GM18520 (cell line): ENCODE results near the gene INTS3.
"Not testable (repeated sequence)": the region's sequence is repeated elsewhere in the genome, so short reads cannot be mapped to it uniquely, and the experiment has no call there.

Source experiments
- ATAC-seq: cut with Tn5 transposase; IDR thresholded peaks from one replicate; pipeline ENCODE4 v1.9.1; 2021; ENCODE audit not compliant: unreplicated experiment

The INTS3 gene

GRCh38 chr1:153752072-153752471, 24.2 kb downstream of the INTS3 start:
- no peak for ATAC-seq

DNA sequence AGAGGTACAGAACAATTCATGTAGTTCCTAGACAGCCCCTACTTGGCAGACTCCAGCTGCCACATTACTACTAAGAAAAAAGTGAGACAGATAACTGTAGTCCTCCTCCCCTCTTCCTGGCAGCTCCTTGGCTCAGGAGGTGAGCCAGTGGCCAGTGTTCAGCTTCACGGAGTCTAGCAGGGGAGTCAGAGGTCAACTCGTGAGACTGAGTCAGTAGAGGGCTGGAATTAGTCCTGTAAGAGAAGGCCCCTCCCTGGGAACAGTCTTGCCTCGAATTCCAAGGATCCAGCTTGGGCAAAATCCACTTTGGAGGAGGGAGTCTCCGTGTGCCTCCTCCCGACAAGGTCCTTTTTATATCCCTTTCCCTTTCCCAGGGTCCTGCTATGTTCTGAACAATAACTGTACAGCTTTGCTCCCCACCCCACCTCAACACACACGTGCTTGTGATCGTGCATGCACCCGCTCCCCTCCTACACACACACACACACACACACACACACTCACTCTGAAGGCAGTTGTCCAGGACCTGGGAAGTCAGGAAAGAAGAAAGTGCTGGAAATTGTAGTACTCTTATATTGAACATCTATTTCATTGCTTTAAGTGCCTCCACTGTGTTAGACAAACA, 24.8 kb downstream of the INTS3 start:
- no peak for ATAC-seq

GRCh38 chr1:153754266-153754665, 26.4 kb downstream of the INTS3 start:
- ATAC-seq: no peak

DNA sequence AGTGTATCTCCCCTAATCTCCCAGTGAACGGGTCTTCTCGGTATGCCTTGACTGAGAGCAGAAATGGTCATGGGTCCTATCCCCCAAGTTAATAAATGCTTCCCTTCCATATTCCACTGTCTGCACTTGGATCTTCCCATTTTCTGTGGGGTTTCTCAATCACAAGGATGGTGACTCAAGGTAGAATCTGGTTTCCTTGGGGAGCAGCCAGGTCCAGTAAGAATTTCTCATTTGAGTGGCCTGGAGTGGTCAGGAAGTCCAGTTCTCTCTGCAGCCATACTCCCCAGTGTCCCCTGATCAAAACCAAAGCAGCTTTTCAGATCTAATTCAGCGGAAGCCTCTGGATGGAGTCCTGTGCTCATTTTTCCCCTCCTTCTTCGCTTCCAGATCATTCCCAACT, 32.6 kb downstream of the INTS3 start:
- no peak for ATAC-seq

DNA sequence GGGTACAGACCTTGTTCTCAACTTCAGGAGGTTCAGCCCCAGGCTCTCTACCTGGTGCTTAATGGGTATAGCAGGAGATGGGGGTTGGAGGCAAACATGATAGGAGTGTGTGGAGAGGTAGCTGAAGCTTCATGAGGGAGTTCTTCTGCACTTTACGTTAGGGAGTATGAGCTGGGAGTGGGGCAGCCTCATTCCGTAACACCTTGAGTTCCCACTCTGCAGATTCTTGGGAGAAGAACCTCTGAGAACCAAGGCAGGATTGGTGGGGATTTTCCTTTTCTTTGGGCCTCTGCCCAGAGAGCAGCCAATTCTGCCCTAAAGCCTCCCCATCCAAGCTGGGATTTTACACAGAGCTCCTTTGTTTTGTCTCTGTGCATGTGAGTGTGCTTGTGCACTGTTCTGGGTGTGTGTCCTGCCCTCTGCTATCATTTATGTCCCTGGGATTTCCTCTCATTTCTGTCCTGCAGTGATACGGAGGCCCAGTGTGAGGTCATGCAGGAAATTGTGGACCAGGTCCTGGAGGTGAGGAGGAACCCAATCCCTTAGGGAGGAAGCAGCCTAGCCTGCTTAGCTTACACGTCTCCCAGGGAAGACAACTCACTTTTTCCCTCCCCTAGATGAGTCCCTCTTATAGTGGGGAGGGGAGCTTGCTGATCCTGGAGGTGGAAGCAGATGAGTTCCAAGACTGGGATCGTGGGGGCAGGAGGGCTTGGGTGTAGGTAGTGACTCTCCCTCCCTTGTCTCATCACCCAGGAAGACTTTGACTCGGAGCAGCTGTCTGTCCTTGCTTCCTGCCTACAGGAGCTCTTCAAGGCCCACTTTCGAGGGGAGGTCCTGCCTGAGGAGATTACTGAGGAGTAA, 35.7 kb downstream of the INTS3 start:
- ATAC-seq: no peak

- no peak for ATAC-seq
These were observed 36.5 kb downstream of the INTS3 start for GRCh38 chr1:153764310-153764709.

GRCh38 chr1:153766663-153767062, 38.8 kb downstream of the INTS3 start:
- ATAC-seq: not testable (repeated sequence)

GRCh38 chr1:153767519-153767918, 39.7 kb downstream of the INTS3 start:
- ATAC-seq: no peak

DNA sequence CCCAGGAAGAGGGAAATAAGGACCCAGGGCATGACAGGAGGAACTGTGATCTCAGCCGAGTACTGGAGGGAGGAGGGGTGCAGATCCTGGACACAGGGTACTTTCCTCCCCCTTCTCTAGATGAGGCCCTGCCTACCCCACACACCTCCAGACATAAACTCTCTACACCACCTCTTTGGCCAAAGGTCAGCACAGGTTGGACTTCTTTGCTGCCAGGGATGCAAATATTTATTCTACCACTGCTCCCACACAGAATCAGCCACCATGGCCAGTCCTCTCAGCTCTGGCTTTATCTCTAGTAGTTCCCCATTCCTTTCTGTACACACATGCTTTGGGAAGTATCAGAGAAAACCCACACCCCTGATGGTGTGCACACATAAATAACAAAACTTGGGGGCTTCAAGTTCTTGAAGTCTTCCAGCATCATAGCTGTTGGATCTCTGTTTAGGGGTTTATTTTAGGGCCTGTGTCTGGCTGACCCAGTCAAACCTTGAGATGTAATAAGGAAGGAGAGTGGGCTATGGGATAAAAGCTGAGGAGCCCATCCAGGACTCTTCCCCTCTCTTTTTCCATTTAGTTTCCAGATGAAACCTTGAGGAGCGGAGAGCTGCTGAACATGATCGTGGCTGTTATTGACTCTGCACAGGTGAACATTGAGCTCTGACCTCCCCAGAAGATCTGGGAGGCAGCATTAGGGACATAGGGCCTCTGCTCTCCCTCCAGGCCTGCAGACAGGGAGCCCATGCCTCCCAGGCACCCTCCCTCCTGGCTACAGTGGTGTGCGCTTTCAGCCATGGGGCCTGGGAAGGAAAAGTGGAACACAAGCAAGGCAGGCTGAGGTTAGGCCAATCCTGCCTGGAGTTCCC, 40.7 kb downstream of the INTS3 start:
- no peak for ATAC-seq

DNA sequence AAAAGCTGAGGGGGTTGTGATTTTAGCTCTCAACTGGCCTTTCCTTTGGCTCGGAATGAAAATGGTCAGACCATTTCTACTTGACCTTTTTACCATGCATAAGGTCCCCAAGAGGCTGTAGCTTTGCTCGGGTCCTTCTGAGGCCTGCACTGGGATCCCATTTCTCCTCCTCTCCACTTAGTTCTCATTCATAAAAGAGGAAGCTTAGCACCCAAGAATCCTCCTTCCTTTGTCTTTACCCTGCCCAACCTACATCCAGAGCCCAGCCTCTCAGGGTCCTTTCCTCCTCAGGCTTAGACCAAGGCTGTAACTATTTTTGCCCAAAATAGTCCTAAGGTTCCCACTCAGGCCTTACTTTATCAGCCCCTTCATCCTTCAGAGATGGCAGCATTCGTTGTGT, 41.4 kb downstream of the INTS3 start:
- no peak for ATAC-seq

GRCh38 chr1:153770797-153771196, 42.9 kb downstream of the INTS3 start:
- ATAC-seq: no peak

- ATAC-seq: no peak
These were observed 43.4 kb downstream of the INTS3 start for GRCh38 chr1:153771261-153771660.

- ATAC-seq: no peak
These were observed 44.2 kb downstream of the INTS3 start for GRCh38 chr1:153771841-153772593.

DNA sequence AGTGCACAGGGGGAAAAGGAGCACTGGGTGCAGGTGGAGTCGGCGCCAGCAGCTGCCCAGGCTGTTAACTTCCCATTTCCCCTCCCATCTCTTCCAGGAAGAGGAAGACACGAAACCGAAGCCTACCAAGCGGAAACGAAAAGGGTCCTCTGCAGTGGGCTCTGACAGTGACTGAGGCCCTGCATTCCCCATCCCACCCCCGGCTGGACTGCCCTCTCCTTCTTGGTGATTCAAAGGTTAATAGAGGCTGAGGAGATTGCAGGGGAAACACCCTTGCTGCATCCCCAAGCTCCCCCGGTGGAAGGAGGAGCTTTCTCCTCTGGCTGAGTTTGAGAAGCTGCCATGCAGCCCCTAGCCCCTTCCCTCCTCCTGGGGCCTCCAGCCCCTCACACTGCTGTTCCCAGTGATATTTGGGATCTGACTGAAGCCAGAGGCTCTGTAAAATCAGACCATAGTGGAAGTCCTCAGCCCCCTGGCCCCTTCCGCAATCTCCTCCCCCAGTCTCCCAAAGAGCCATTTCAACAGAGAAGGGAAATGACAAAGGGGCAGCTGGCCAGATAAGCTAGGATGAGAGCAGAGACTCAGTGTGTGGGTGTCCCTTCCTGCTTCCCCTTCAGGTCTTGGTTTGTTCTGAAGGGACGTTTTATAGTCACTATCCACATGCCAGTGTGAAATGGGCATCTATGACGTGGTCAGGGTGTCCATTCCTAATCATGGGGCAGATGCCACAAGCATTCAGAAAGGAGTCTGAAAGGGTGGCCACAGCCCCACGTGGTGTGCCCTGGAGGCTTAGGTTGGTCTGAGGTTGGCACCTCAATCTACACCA, 45.5 kb downstream of the INTS3 start:
- ATAC-seq: no peak

- no peak for ATAC-seq
These were observed 46.3 kb downstream of the INTS3 start for GRCh38 chr1:153774026-153774595.

DNA sequence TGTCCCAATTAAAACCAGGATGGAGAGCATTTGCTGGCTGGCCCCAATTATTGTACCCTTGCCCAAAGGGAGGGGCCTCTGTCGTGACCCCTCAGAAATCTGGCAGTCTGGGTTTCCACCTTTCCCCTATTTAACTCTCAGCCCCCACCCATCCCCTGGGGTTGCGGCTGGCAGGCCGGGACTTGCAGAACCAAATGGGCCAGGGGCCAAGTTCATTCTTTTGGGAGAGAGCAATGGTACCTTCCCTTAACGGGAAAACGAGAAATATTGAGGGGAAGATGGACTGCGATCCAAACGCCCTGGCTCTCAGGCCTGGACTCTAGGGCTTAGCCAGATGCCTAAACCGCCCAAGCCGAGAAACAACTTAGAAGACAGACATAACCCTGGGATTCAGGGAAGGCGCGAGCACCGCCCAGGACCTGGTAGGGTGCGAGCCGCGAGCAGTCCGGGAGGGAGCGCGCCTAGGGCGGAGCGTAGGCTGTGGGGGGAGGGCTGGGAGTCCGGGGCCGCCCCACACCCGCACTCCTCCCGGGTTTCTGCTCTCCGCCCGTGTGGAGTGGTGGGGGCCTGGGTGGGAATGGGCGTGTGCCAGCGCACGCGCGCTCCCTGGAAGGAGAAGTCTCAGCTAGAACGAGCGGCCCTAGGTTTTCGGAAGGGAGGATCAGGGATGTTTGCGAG, 47.1 kb downstream of the INTS3 start, which contains the start of gene SLC27A3:
TSS of gene SLC27A3 (plus strand) at position 628 of the 678 bp plus-strand sequence. CDS start 91 bp downstream, outside the sequence.
- ATAC-seq: no peak

DNA sequence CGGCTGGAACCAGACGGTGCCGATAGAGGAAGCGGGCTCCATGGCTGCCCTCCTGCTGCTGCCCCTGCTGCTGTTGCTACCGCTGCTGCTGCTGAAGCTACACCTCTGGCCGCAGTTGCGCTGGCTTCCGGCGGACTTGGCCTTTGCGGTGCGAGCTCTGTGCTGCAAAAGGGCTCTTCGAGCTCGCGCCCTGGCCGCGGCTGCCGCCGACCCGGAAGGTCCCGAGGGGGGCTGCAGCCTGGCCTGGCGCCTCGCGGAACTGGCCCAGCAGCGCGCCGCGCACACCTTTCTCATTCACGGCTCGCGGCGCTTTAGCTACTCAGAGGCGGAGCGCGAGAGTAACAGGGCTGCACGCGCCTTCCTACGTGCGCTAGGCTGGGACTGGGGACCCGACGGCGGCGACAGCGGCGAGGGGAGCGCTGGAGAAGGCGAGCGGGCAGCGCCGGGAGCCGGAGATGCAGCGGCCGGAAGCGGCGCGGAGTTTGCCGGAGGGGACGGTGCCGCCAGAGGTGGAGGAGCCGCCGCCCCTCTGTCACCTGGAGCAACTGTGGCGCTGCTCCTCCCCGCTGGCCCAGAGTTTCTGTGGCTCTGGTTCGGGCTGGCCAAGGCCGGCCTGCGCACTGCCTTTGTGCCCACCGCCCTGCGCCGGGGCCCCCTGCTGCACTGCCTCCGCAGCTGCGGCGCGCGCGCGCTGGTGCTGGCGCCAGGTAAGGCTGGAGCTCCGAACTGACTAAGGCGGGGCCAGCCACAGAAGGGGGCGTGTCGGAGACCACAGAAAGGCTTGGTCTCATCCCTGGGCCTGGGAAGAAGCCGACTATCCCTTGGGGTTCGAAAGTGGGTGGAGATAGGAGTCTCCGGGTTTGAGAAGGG, 47.8 kb downstream of the INTS3 start:
- no peak for ATAC-seq

DNA sequence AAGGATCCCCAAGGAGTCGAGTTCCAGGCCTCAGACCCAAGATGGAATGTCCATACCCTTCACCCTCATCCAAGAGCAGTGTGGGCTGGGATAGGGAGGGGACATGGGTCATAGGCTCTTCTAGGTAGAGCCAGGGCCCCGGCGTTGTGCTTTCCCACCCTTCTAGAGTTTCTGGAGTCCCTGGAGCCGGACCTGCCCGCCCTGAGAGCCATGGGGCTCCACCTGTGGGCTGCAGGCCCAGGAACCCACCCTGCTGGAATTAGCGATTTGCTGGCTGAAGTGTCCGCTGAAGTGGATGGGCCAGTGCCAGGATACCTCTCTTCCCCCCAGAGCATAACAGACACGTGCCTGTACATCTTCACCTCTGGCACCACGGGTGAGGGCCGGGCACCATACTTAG, 48.5 kb downstream of the INTS3 start:
- ATAC-seq: no peak
